ENCODE measurements around the gene SLC29A1.
A peak's percentile ranks its signal among the peaks of the same experiment; 100 is the strongest.
"Not testable (repeated sequence)": the region's sequence is repeated elsewhere in the genome, so short reads cannot be mapped to it uniquely, and the experiment has no call there.

SLC29A1 gene

GRCh38 chr6:44194326-44194725 lies 29.1 kb upstream of the SLC29A1 start:
- DNase-seq, result no peak

GRCh38 chr6:44196351-44196750 lies 27.0 kb upstream of the SLC29A1 start:
- not testable (repeated sequence) for DNase-seq

- no peak for DNase-seq
Measured at GRCh38 chr6:44198684-44199083, 24.7 kb upstream of the SLC29A1 start.

- no peak for DNase-seq
Measured at GRCh38 chr6:44199883-44200282, 23.5 kb upstream of the SLC29A1 start.

- no peak for DNase-seq
Measured at GRCh38 chr6:44201200-44201599, 22.2 kb upstream of the SLC29A1 start.

GRCh38 chr6:44201638-44202303 lies 21.6 kb upstream of the SLC29A1 start:
- DNase-seq, result no peak

GRCh38 chr6:44202332-44202971 lies 20.9 kb upstream of the SLC29A1 start:
- DNase-seq, result no peak

GRCh38 chr6:44202972-44203750 lies 20.2 kb upstream of the SLC29A1 start:
- no peak for DNase-seq

GRCh38 chr6:44203955-44204354 lies 19.4 kb upstream of the SLC29A1 start:
- DNase-seq, result no peak

- DNase-seq, result no peak
Measured at GRCh38 chr6:44207966-44208365, 15.4 kb upstream of the SLC29A1 start.

GRCh38 chr6:44211284-44211683 lies 12.1 kb upstream of the SLC29A1 start:
- DNase-seq, result no peak

- DNase-seq, result no peak
Measured at GRCh38 chr6:44214307-44214706, 9.1 kb upstream of the SLC29A1 start.

- no peak for DNase-seq
Measured at GRCh38 chr6:44216677-44217331, 6.6 kb upstream of the SLC29A1 start, which contains the start of gene MYMX. Gene MYMX (plus strand): TSS chr6:44216926. CDS start chr6:44217472, 546 bp downstream.

- peak in 32 of 56 donors; percentile 7 to 74 (median 30) for DNase-seq
Measured at GRCh38 chr6:44217332-44218143, 5.9 kb upstream of the SLC29A1 start.

- peak in 37 of 56 donors; percentile 11 to 70 (median 38) for DNase-seq
Measured at GRCh38 chr6:44219053-44219814, 4.2 kb upstream of the SLC29A1 start.

GRCh38 chr6:44219815-44220784 lies 3.3 kb upstream of the SLC29A1 start:
- DNase-seq, result no peak

- no peak for DNase-seq
Measured at GRCh38 chr6:44220913-44221290, 2.5 kb upstream of the SLC29A1 start.

GRCh38 chr6:44221291-44221960 lies 2.0 kb upstream of the SLC29A1 start:
- DNase-seq, result peak in 50 of 56 donors; percentile 6 to 81 (median 56)
